GM12864 (cell line): ENCODE measurements around the gene SPATA25.

Experiments used
- DNase-seq: peaks from one replicate; pipeline ENCODE4 v3.0.0-alpha.2; 2011; ENCODE audit warnings: low read depth
- H3K4me3 ChIP-seq: 2 replicates; pipeline ENCODE4 v1.5.1; 2011; ENCODE audit warnings: mild to moderate bottlenecking, low read depth, low read length, control low read depth
- CTCF ChIP-seq: IDR thresholded peaks from 2 replicates; pipeline ENCODE4 v1.5.1; 2011; ENCODE audit warnings: low read depth, mild to moderate bottlenecking, moderate library complexity, low read length, control low read depth, inconsistent platforms; ENCODE audit errors: missing control alignments

Gene SPATA25

GRCh38 chr20:45851501-45851900, 35.9 kb downstream of the SPATA25 start:
- TF ChIP-seq CTCF: no peak
- no peak for DNase-seq
- no peak overlapping the region for H3K4me3 ChIP-seq

- no peak for TF ChIP-seq CTCF
- no peak for DNase-seq
- H3K4me3 ChIP-seq: no peak overlapping the region
Measured at GRCh38 chr20:45850926-45851325, 36.5 kb downstream of the SPATA25 start.

GRCh38 chr20:45850238-45850637, 37.2 kb downstream of the SPATA25 start:
- no peak for DNase-seq
- no peak for TF ChIP-seq CTCF
- H3K4me3 ChIP-seq: no peak overlapping the region

- no peak for TF ChIP-seq CTCF
- no peak for DNase-seq
- H3K4me3 ChIP-seq: no peak overlapping the region
Measured at GRCh38 chr20:45848969-45849582, 38.3 kb downstream of the SPATA25 start.

GRCh38 chr20:45848421-45848820, 39.0 kb downstream of the SPATA25 start:
- no peak for DNase-seq
- H3K4me3 ChIP-seq: no peak overlapping the region
- no peak for TF ChIP-seq CTCF

GRCh38 chr20:45845452-45845851, 42.0 kb downstream of the SPATA25 start:
- no peak for TF ChIP-seq CTCF
- no peak for DNase-seq
- no peak overlapping the region for H3K4me3 ChIP-seq

- no peak overlapping the region for H3K4me3 ChIP-seq
- TF ChIP-seq CTCF: no peak
- no peak for DNase-seq
Measured at GRCh38 chr20:45843506-45843905, 43.9 kb downstream of the SPATA25 start.
